RWPE1 (cell line): ENCODE data around the gene CPTP.

Experiments
- CTCF ChIA-PET: fragments of 350-600 bp; sonication (Branson Sonifier 250); formaldehyde crosslinking; extraction: SDS; loops from one replicate; lab custom pipeline; 2021; lab: Yijun Ruan, JAX
- POLR2A ChIA-PET: fragments of 400-600 bp; formaldehyde crosslinking; extraction: SDS; loops from one replicate; lab custom pipeline; 2020; ENCODE audit warnings: antibody characterized with exemption; ENCODE audit not compliant: low non-redundant PET; lab: Yijun Ruan, JAX
- DNase-seq: peaks from one replicate; pipeline ENCODE4 v3.0.0; 2012; ENCODE audit warnings: low spot score
- H3K27ac ChIP-seq: fragments of 450-650 bp; 2 replicates; pipeline ENCODE4 v1.5.1; 2017
- CTCF ChIP-seq: fragments of 450-650 bp; conservative IDR thresholded peaks from 2 replicates; pipeline ENCODE4 v1.5.1; 2017; ENCODE audit warnings: low read depth, mild to moderate bottlenecking

Gene CPTP

GRCh38 chr1:1356166-1356795, 31.7 kb downstream of the CPTP start:
- CTCF ChIA-PET: no interaction called here
- no peak for DNase-seq
- no peak for TF ChIP-seq CTCF
- POLR2A ChIA-PET: no interaction called here
- H3K27ac ChIP-seq: no peak overlapping the region

- no peak for TF ChIP-seq CTCF
- POLR2A ChIA-PET: no interaction called here
- H3K27ac ChIP-seq: peak overlapping the region; percentile 55; the same call in 1 of the 2 replicates
- CTCF ChIA-PET: no interaction called here
- no peak for DNase-seq
Measured at GRCh38 chr1:1356796-1357401, 32.3 kb downstream of the CPTP start.

GRCh38 chr1:1357871-1358432, 33.4 kb downstream of the CPTP start:
- ChIA-PET POLR2A (no interaction called here), CTCF (interaction anchor here (0.6 kb wide), 1 partner anchor 20 kb away, joined by 7 read pairs; no protein-coding TSS in a partner anchor)
- TF ChIP-seq CTCF: no peak
- DNase-seq: no peak
- H3K27ac ChIP-seq: peak overlapping the region; percentile 55

GRCh38 chr1:1358433-1359271, 34.0 kb downstream of the CPTP start, which contains the start of gene MXRA8:
Gene MXRA8, minus strand, starts transcription at chr1:1358555. Its CDS starts 51 bp downstream, at chr1:1358504.
- DNase-seq: no peak
- POLR2A ChIA-PET: no interaction called here
- no peak for TF ChIP-seq CTCF

GRCh38 chr1:1359308-1359663, 34.7 kb downstream of the CPTP start:
- peak overlapping the region; percentile 11; the same call in 1 of the 2 replicates for H3K27ac ChIP-seq
- POLR2A ChIA-PET: no interaction called here
- DNase-seq: no peak
- CTCF ChIA-PET: no interaction called here
- no peak for TF ChIP-seq CTCF

More at GRCh38 chr1:1358433-1359271, 34.0 kb downstream of the CPTP start, which contains the start of gene MXRA8:
- peak within 1 kb of the TSS; percentile 55 for H3K27ac ChIP-seq
- CTCF ChIA-PET: interaction anchor here (0.6 kb wide), 1 partner anchor 19 kb away, joined by 7 read pairs; no protein-coding TSS in a partner anchor
